ENCODE results near the gene DSCAM. TPM values are rescaled to one million over a fixed set of nuclear protein-coding genes. Genes with fewer than 3 reads are reported as not detected.

The DSCAM gene
- total and polyA plus RNA-seq, 2 donors (not counting 3 experiments of a cell fraction or from before 2014, with no cell fraction given), result not detected

DNA sequence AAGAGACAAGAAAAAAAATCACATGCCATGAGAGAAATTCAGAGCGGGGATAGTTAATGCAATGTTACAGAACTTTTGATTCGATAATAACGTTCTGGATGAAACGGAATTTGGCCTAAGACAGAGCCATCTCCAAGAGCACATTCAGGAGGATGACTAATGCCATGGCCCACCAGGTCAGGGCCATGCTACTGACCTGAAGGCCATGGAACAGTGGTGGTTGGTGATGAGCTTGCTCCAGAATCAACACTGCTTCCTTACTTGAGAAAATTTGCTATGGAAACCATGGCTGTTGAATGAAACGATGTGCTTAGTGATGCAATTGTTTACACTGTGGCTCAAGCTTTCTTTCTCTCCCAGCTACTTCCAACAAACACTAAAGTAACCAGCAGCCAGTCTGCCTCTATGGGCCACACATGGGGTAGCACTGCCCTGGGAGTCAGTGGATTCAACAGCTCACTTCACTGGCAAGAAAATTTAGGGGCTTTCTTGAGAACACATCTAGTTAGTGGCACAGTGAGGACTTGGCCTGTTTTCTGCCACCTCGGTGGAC is 680.6 kb downstream of the DSCAM start:
- FAIRE-seq, result no peak
- no peak overlapping the region for H3K4me2 ChIP-seq (ENCODE audit: insufficient read depth, low read length)

DNA sequence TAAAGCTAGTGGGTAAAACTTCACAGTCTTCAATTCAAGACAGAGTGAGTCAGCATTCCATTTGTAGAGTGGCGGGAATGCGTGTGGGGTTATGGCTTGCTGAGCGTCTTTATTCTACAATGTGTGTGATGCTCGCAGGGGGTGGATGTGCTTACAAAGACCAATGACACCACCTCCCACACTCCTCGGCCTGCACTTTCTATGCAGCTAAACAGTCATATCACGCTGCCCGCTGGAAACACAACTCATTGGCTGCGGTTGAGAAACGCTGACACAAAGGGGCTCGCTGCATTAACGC is 681.2 kb downstream of the DSCAM start:
- intact Hi-C loops (cut with micrococcal nuclease), result no loop called here

More for the DNA sequence above, 680.6 kb downstream of the DSCAM start:
- H4K20me1 ChIP-seq (replicated peaks; ENCODE audit: control insufficient read depth, extremely low read depth, insufficient read depth, low read length), result no peaks in the 10 kb centered on the region
- no peaks in the 10 kb centered on the region for H3K27me3 ChIP-seq (ENCODE audit: control insufficient read depth in 2 of 2, insufficient read depth in 2 of 2, low read length in 2 of 2)
- no peak overlapping the region for H2AFZ ChIP-seq (ENCODE audit: low read depth, low read length)
- BruUV-seq (replicated peaks), result no TSS peak
- ChIA-PET POLR2A (no interaction called here), CTCF (no interaction called here)
- H3K36me3 ChIP-seq (ENCODE audit: control insufficient read depth in 2 of 2, extremely low read depth in 1 of 2, insufficient read depth in 2 of 2, low read length in 2 of 2), result no peaks in the 10 kb centered on the region
- intact Hi-C loops (cut with micrococcal nuclease) (no loop called here), dilution Hi-C loops (cut with MboI; ENCODE audit: extremely low pct_ligation_motif_present, low sequenced_read_pairs) (no loop called here)
- TF ChIP-seq JUN (IDR thresholded peaks at IDR 0.05; ENCODE audit: borderline replicate concordance, insufficient read depth, insufficient read length, low read depth), result no peak
- TF ChIP-seq MYC (IDR thresholded peaks at IDR 0.05; ENCODE audit: low read depth, low read length), result no peak
- TF ChIP-seq POLR2AphosphoS5 (IDR thresholded peaks at IDR 0.05; ENCODE audit: insufficient read depth, low read depth, low read length), result no peak
- TF ChIP-seq EZH2 (IDR thresholded peaks at IDR 0.05; ENCODE audit: borderline replicate concordance, low read depth, low read length, severe bottlenecking), result no peak
- TF ChIP-seq, protein P1, sequence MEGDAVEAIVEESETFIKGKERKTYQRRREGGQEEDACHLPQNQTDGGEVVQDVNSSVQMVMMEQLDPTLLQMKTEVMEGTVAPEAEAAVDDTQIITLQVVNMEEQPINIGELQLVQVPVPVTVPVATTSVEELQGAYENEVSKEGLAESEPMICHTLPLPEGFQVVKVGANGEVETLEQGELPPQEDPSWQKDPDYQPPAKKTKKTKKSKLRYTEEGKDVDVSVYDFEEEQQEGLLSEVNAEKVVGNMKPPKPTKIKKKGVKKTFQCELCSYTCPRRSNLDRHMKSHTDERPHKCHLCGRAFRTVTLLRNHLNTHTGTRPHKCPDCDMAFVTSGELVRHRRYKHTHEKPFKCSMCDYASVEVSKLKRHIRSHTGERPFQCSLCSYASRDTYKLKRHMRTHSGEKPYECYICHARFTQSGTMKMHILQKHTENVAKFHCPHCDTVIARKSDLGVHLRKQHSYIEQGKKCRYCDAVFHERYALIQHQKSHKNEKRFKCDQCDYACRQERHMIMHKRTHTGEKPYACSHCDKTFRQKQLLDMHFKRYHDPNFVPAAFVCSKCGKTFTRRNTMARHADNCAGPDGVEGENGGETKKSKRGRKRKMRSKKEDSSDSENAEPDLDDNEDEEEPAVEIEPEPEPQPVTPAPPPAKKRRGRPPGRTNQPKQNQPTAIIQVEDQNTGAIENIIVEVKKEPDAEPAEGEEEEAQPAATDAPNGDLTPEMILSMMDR (IDR thresholded peaks at IDR 0.05; ENCODE audit: extremely low read depth in 1 of 2, insufficient read depth in 1 of 2, low read depth in 1 of 2, low read length in 2 of 2), result no peak
- TF ChIP-seq POLR2A (IDR thresholded peaks at IDR 0.05; ENCODE audit: low read depth, low read length), result no peak
- no peak overlapping the region for H3K9ac ChIP-seq (replicated peaks; ENCODE audit: extremely low read depth, insufficient read depth, low read length)
- no peak for DNase-seq (ENCODE audit: low read depth, low spot score)
- peaks cover 4% of the 10 kb centered on the region for H3K9me3 ChIP-seq (replicated peaks; ENCODE audit: control insufficient read depth, insufficient read depth, low read length)
- H3K4me1 ChIP-seq (ENCODE audit: control insufficient read depth, extremely low read depth, insufficient read depth, low read length), result no peaks in the 10 kb centered on the region
- H3K27ac ChIP-seq (ENCODE audit: insufficient read depth, low read depth, low read length), result no peak overlapping the region
- H3K4me3 ChIP-seq (replicated peaks in 1 of 3; ENCODE audit: insufficient read depth in 1 of 3, low read depth in 1 of 3, low read length in 3 of 3), result no peak overlapping the region
- no peaks in the 10 kb centered on the region for H3K79me2 ChIP-seq (ENCODE audit: control insufficient read depth, insufficient read depth, low read length)
- H3K9me1 ChIP-seq (replicated peaks; ENCODE audit: control insufficient read depth, extremely low read depth, insufficient read depth, low read length), result no peaks in the 10 kb centered on the region

More for the DNA sequence above, 681.2 kb downstream of the DSCAM start:
- H3K27me3 ChIP-seq (ENCODE audit: control insufficient read depth in 2 of 2, insufficient read depth in 2 of 2, low read length in 2 of 2), result no peaks in the 10 kb centered on the region
- no peak overlapping the region for H3K27ac ChIP-seq (ENCODE audit: insufficient read depth, low read depth, low read length)
- H3K36me3 ChIP-seq (ENCODE audit: control insufficient read depth in 2 of 2, extremely low read depth in 1 of 2, insufficient read depth in 2 of 2, low read length in 2 of 2), result no peaks in the 10 kb centered on the region
- H3K4me1 ChIP-seq (ENCODE audit: control insufficient read depth, extremely low read depth, insufficient read depth, low read length), result no peaks in the 10 kb centered on the region
- BruUV-seq (replicated peaks), result no TSS peak
- FAIRE-seq (no peak), DNase-seq (ENCODE audit: low read depth, low spot score) (no peak)
- no peak for TF ChIP-seq FOS (IDR thresholded peaks at IDR 0.05; ENCODE audit: borderline replicate concordance, insufficient read depth, low read length)
- no peak for TF ChIP-seq MYC (IDR thresholded peaks at IDR 0.05; ENCODE audit: low read depth, low read length)
- TF ChIP-seq POLR2AphosphoS5 (IDR thresholded peaks at IDR 0.05; ENCODE audit: insufficient read depth, low read depth, low read length), result no peak
- TF ChIP-seq, protein P2, sequence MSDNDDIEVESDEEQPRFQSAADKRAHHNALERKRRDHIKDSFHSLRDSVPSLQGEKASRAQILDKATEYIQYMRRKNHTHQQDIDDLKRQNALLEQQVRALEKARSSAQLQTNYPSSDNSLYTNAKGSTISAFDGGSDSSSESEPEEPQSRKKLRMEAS (IDR thresholded peaks at IDR 0.05; ENCODE audit: insufficient read depth, insufficient read length), result no peak
- TF ChIP-seq EZH2 (IDR thresholded peaks at IDR 0.05; ENCODE audit: borderline replicate concordance, low read depth, low read length, severe bottlenecking), result no peak
- dilution Hi-C loops (cut with MboI; ENCODE audit: extremely low pct_ligation_motif_present, low sequenced_read_pairs), result no loop called here
- no peak overlapping the region for H2AFZ ChIP-seq (ENCODE audit: low read depth, low read length)
- H3K4me2 ChIP-seq (ENCODE audit: insufficient read depth, low read length), result no peak overlapping the region
- POLR2A ChIA-PET, result no interaction called here
- H3K4me3 ChIP-seq (replicated peaks in 1 of 3; ENCODE audit: insufficient read depth in 1 of 3, low read depth in 1 of 3, low read length in 3 of 3), result no peak overlapping the region
- no peak overlapping the region for H3K9ac ChIP-seq (replicated peaks; ENCODE audit: extremely low read depth, insufficient read depth, low read length)
- CTCF ChIA-PET, result no interaction called here
- H3K9me1 ChIP-seq (replicated peaks; ENCODE audit: control insufficient read depth, extremely low read depth, insufficient read depth, low read length), result no peaks in the 10 kb centered on the region
- H4K20me1 ChIP-seq (replicated peaks; ENCODE audit: control insufficient read depth, extremely low read depth, insufficient read depth, low read length), result no peaks in the 10 kb centered on the region
- H3K9me3 ChIP-seq (replicated peaks; ENCODE audit: control insufficient read depth, insufficient read depth, low read length), result peaks cover 4% of the 10 kb centered on the region
- no peaks in the 10 kb centered on the region for H3K79me2 ChIP-seq (ENCODE audit: control insufficient read depth, insufficient read depth, low read length)
